ENCODE measurements around the gene GORASP1. TPM values are rescaled to one million over a fixed set of nuclear protein-coding genes. Genes with fewer than 3 reads are reported as not detected.

Gene GORASP1
- total RNA-seq, 8 experiments from 2014 or later: 25.9 to 67.3 (median 38.2) TPM

DNA sequence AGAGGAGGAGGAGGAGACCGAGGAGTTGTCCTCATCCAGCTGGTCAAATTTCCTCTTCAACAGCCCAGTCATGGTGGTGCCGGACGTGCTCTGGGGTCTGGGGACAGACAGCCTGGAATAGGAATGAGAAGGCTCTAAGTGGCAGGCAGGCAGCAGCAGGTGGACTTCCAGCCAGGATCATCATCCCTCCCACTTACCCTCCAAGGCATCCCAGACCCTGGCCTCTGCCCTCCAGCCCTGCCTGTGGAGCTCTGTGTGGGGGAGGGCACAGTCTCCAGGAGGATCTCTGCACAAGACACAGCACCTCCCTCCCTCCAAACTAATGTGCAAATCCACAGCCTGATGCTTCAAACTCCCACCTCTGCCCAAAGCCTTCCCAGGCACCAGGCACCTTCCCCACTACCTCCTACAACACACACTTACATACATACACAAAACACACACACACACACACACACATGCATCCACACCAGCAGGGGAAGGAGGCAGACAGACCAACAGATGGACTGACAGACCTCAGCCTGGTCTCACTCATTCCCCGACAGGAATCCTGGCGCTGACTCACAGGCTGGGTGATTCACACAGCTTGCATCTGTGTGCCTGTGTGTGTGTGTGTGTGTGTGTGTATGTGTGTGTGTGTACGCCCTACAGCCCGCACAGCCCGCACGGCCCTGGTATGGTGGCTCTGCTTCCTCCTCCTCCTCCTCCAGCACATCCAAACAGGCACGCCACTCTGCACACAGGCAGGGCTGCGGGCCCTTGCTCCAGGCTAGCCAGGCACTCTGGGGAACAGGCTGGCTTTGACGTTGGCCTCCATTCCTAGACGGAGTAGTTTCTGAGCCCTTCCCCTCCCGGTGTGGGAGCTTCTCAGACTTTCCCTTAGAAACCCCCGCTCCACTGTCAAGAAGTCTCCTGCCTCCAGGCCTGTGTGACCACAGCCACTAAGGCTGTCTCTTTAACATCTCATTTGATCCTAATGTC lies 39.5 kb upstream of the GORASP1 start:
- peak; percentile 47 to 79 (median 74) for ATAC-seq (replicated peaks in 6 of 8)
- H3K4me3 ChIP-seq: peak overlapping the region in 1 of 5 donors; percentile 3
- in situ Hi-C loops (cut with MboI; ENCODE audit: low pct_unique_long_range_greater_than_20kb in 2 of 9, low sequenced_read_pairs in 9 of 9, unreplicated experiment in 9 of 9): no loop called here
- WGBS, 10 experiments: 57 to 80% (median 60%) methylated on average over 1 to 4 of the region's 15 CpGs; no CpG with 5 or more reads in 7 of the 10 experiments
- H3K4me1 ChIP-seq (replicated peaks in 1 of 2): peaks cover 44 to 53% of the 10 kb centered on the region in 2 donors
- H3K27ac ChIP-seq: peak overlapping the region in 1 of 2 donors; percentile 58

DNA sequence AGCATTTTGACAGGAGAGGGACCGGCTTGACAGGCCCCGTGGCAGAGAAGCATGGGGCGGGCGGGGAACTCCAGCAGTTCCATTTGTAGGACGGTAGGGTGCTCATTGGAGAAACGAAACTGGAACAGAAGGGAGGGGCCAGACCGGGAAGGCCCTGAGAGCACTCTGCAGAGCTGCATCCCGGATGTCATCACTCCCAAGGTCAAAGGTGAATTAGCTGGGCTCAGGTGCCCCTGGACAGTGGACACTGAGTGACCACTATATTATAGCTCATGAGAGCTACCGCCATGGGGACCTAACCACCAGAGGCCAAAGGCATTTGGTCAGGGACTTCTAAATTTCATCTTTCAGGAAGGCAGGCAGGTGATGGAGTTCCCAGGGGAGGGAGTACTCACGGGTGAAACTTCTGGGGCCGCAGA lies 38.7 kb upstream of the GORASP1 start:
- in situ Hi-C loops (cut with MboI; ENCODE audit: low pct_unique_long_range_greater_than_20kb in 2 of 9, low sequenced_read_pairs in 9 of 9, unreplicated experiment in 9 of 9): no loop called here
- peaks cover 39 to 46% of the 10 kb centered on the region in 2 donors for H3K4me1 ChIP-seq (replicated peaks in 1 of 2)
- peak in 1 of 8 experiments; percentile 5 for ATAC-seq (replicated peaks in 6 of 8)
- 17 to 80% (median 64%) methylated on average over 1 to 8 of the region's 11 CpGs; no CpG with 5 or more reads in 3 of the 10 experiments for WGBS, 10 experiments
- H3K27ac ChIP-seq: peak overlapping the region in 1 of 2 donors; percentile 58
- H3K4me3 ChIP-seq: no peak overlapping the region

DNA sequence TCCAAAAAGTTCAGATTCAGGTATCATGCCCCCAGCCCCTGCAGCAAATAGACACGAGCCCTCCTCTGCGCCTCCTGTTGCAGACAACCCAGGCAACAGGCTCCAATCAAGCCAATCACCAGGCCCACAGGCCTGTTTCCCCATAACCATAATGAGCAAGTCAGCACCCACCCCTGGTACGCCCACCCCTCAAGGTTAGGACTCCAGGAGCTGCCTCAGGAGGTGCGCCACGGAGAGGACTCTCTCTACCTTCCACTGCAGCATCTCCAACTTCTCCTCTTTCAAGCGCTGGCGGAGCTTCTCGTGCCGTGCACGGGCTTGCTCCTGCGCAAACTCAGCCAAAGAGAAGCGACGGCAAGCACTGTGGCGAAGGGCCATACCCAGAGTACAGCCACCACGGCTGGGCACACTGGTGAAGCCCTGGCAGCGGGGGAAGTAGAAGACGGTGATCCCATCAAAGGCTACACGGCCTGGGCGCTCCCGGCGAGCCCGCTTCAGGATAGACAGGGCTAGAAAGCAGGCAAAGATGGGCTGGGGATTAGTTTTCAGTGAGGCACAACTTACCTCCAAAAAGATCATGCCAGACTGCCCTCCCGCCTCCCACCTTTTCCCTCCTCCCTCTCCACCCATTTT lies 37.4 kb upstream of the GORASP1 start:
- Histone ChIP-seq H3K27ac (no peak overlapping the region), H3K4me3 (no peak overlapping the region), H3K4me1 (replicated peaks in 1 of 2) (peaks cover 28 to 37% of the 10 kb centered on the region in 2 donors)
- no peak for ATAC-seq (replicated peaks in 6 of 8)
- WGBS, 10 experiments: 60 to 100% (median 94%) methylated on average over 1 to 5 of the region's 23 CpGs; no CpG with 5 or more reads in 5 of the 10 experiments
- in situ Hi-C loops (cut with MboI; ENCODE audit: low pct_unique_long_range_greater_than_20kb in 2 of 9, low sequenced_read_pairs in 9 of 9, unreplicated experiment in 9 of 9): no loop called here

DNA sequence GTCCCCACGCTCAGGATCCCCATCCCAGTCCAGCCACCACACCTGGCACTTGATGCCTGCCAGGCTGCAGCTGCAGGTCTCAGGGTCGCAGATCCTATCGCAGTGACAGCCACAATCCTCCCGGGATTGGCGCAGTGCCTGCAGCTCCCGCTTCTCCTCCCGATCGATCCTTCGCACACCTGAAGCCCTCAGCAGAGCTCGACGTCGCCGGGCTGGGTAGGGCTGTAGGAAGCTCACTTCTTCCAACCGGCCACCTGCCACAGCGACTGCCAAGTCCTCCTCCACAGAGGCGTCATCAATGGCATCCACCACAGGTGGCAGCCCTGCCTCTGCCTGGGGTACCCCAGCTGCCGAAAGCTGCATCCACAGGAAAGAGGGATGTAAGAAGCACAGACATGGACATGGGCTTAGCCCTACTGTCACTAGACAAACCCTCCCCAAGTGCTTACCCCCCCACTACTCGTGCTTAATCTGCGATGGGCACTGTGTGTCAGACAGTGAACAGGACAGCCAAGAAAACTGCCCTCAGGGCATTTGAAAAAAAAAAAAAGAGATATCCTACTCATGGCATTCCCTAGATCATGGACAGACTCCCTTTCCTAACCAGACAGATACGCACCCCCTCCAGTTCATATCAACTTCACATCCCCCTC lies 36.8 kb upstream of the GORASP1 start:
- ATAC-seq (replicated peaks in 6 of 8): no peak
- Histone ChIP-seq H3K4me3 (no peak overlapping the region), H3K27ac (no peak overlapping the region), H3K4me1 (replicated peaks in 1 of 2) (peaks cover 28 to 35% of the 10 kb centered on the region in 2 donors)
- 17 to 92% (median 85%) methylated on average over 1 to 4 of the region's 20 CpGs; no CpG with 5 or more reads in 5 of the 10 experiments for WGBS, 10 experiments
- in situ Hi-C loops (cut with MboI; ENCODE audit: low pct_unique_long_range_greater_than_20kb in 2 of 9, low sequenced_read_pairs in 9 of 9, unreplicated experiment in 9 of 9): no loop called here

DNA sequence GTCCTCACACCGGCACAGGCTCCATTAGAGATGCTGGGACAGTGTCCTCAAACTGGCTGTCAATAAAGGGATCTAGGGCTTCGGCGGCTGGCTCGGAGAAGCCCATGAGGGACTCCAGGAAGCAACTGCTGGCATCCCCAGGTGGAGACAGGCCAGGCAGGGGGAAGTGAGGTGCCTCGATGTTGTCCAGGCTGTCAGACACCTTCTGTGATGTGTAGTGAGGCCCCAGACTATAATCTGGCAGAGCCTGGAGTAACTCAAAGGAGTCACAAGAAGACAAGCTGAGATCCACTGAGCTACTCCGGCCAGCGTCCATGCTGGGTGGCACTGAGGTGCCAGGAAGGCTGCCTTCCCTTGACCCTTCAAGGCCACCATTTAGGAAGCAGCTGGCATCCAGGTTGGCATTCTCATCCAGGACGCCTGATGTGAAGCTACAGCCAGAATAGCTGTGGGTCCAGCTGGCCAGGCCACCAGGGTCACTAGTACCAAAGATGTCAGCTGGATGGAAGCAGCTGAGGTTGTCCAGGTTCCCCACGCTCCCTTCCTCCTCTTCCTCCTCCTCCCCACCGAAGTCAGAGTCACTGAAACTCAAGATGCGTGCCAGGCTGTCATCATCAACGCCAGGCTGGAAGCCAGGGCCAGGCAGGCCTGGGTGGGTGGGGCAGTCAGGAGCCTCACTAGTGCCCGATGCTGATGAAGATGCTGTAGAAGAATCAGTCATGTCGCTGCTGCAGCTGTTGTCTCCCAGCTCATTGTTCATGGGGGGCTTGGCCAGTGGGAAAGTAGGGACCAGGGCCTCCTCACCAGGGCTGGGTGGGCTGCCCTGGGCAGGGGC lies 35.8 kb upstream of the GORASP1 start:
- WGBS, 10 experiments: 17 to 100% (median 80%) methylated on average over 2 to 6 of the region's 14 CpGs; no CpG with 5 or more reads in 3 of the 10 experiments
- in situ Hi-C loops (cut with MboI; ENCODE audit: low pct_unique_long_range_greater_than_20kb in 2 of 9, low sequenced_read_pairs in 9 of 9, unreplicated experiment in 9 of 9): no loop called here
- H3K4me3 ChIP-seq: no peak overlapping the region
- ATAC-seq (replicated peaks in 6 of 8): no peak
- H3K27ac ChIP-seq: no peak overlapping the region
- peaks cover 27 to 29% of the 10 kb centered on the region in 2 donors for H3K4me1 ChIP-seq (replicated peaks in 1 of 2)

DNA sequence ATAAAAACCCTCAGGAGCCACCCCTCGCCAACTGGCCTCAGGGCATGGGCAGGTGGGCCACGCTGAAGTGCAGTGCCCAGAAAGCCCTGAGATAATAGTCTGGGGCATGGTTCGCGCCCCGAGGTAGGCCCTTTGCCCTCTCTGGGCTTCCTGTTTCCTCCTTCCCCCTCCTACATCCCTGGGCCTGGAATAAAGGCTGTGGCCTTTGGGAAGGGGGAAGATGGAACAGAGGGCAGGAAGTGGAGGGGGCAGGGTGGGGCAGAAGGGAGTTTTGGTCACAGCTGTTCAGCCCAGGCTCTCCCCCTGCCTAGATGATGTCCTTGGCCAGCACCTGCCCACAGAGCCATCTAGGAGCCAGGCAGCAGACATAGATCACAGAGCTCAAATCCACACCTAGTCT lies 34.6 kb upstream of the GORASP1 start:
- Histone ChIP-seq H3K4me3 (no peak overlapping the region), H3K27ac (no peak overlapping the region), H3K4me1 (replicated peaks in 1 of 2) (peaks cover 15 to 17% of the 10 kb centered on the region in 2 donors)
- peak in 1 of 8 experiments; percentile 1 for ATAC-seq (replicated peaks in 6 of 8)
- in situ Hi-C loops (cut with MboI; ENCODE audit: low pct_unique_long_range_greater_than_20kb in 2 of 9, low sequenced_read_pairs in 9 of 9, unreplicated experiment in 9 of 9): no loop called here
- 20 to 100% (median 81%) methylated on average over 1 to 4 of the region's 5 CpGs; no CpG with 5 or more reads in 6 of the 10 experiments for WGBS, 10 experiments

DNA sequence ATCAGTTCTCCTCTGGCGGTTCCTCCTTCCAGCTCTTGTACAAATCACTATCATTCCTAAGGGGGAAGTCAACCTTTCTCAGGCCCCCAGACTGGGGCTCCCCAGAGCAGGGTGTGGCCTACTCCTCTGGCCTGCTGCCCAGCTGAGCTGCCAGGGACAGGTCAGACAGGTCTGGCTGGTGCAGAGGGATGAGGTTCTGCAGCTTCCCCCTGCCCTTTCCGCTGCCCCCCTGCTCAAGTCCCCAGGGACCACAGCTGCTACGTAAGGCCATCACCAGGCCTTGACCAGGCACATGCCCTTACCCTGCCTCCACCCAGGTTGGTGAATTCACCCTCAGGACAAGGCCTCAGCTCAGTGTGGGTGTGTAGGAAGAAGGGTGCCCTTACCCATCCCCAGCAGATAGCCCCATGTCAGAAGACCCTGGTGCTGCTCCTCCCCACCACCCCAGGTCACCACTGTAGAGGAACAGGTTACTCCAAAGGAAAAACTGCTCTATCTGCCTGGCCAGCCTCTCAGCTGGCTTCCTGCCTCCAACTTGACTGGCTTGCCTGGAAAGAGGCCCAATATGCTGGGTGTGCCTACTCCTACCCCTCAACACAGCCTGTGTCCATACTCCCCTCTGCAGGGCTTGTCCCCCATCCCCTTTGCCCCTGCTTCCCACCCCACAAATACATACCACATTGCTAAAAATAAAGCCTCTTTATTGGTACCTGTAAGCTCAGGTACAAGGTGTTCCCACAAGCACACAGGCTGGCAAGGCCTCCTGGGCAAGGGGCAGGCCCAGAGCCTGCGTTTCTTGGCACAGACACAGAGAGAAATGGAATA lies 34.0 kb upstream of the GORASP1 start:
- Histone ChIP-seq H3K27ac (no peak overlapping the region), H3K4me3 (no peak overlapping the region), H3K4me1 (replicated peaks in 1 of 2) (peaks cover 8 to 10% of the 10 kb centered on the region in 2 donors)
- 57 to 100% (median 77%) methylated on average over 1 to 3 of the region's 4 CpGs; no CpG with 5 or more reads in 6 of the 10 experiments for WGBS, 10 experiments
- peak; percentile 13 to 51 (median 30) for ATAC-seq (replicated peaks in 6 of 8)
- in situ Hi-C loops (cut with MboI; ENCODE audit: low pct_unique_long_range_greater_than_20kb in 2 of 9, low sequenced_read_pairs in 9 of 9, unreplicated experiment in 9 of 9): no loop called here

DNA sequence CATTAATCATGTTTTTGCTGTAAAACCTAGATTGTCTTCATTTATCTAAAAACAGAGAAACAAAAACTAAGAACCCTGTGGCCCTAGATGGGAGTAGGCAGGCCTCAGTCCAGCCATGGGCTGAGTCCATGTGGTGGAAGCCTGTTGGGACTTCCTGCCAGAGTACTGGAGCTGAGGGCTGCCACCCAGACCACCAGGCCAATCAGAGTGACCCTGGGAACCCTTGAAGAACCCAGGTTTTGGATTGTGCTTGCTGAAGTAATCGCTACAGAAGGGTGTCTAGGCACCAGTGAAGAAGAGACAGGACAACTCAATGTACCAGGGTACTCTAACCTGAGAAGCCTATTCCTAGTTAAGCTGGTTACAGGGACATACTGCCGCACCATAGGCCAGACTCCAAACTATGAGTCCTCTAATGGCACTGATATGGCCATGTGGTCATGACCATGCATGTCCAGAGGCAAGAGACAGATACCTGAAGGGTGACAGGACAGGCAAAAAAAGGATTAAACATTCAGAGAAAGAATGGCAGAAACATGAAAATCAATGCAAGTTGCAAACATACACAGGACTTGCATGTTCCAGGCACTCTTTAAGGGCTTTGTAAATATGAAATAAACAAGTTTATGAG lies 33.0 kb upstream of the GORASP1 start:
- ATAC-seq (replicated peaks in 6 of 8): peak in 1 of 8 experiments; percentile 2
- in situ Hi-C loops (cut with MboI; ENCODE audit: low pct_unique_long_range_greater_than_20kb in 2 of 9, low sequenced_read_pairs in 9 of 9, unreplicated experiment in 9 of 9): no loop called here
- H3K27ac ChIP-seq: no peak overlapping the region
- no peak overlapping the region for H3K4me3 ChIP-seq
- peaks cover 0 to 4% of the 10 kb centered on the region in 2 donors for H3K4me1 ChIP-seq (replicated peaks in 1 of 2)
- WGBS, 10 experiments: 90 to 100% (median 92%) methylated on average over 1 to 2 of the region's 2 CpGs; no CpG with 5 or more reads in 6 of the 10 experiments

DNA sequence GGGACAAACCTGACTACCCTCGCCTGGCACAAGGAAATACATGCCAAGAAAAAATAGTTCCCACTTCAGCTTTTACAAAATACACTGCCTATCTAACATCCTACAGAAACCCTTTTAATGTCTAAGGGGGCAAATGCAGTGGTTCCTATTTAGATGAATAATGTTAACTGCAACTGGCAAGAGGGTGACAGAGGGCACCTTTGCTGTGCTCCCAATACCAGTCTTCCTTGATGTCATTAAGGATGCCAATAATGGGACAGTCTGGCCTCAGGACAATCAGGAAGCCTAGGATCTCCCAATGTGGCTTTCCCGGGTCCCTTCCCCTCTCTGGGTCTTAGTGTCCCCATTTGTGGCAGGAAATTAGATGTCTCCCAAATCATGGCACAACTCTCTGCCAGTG lies 32.0 kb upstream of the GORASP1 start:
- Histone ChIP-seq H3K4me1 (replicated peaks in 1 of 2) (peaks cover 0 to 4% of the 10 kb centered on the region in 2 donors), H3K27ac (no peak overlapping the region), H3K4me3 (no peak overlapping the region)
- in situ Hi-C loops (cut with MboI; ENCODE audit: low pct_unique_long_range_greater_than_20kb in 2 of 9, low sequenced_read_pairs in 9 of 9, unreplicated experiment in 9 of 9): no loop called here
- ATAC-seq (replicated peaks in 6 of 8): no peak
- 69 to 100% (median 90%) methylated on average over 1 to 2 of the region's 2 CpGs; no CpG with 5 or more reads in 6 of the 10 experiments for WGBS, 10 experiments

DNA sequence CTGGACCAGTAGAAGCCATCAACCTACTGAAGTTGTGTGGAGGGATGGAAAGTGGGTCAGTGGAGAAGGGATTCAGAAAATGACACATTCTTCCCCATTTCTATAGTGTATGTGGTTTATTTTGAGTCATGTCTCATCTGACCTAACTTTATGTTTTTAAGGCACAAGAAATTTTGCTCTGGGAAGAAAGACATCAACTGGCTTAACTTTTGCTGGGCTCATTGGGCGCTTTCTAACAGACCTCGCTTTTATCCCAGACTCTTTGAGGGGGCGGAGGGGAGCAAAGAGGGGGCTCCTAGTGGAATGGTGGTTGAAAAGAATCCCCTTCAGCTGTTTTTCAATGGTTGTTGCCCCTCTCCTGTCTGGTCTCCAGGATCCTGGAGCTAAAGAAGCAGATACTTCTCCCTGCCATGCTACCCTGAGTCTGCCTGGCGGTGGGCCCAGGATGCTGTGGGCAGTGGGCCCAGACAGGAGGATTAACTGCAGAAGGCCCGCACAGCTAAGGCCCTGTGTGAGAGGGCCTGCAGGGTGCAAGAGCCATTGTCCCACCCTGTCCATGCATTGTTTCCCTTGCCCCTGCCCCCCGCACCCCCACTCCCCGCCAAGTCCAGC lies 31.5 kb upstream of the GORASP1 start:
- in situ Hi-C loops (cut with MboI; ENCODE audit: low pct_unique_long_range_greater_than_20kb in 2 of 9, low sequenced_read_pairs in 9 of 9, unreplicated experiment in 9 of 9): no loop called here
- no peak overlapping the region for H3K27ac ChIP-seq
- H3K4me3 ChIP-seq: no peak overlapping the region
- 79 to 100% (median 100%) methylated on average over 2 to 3 of the region's 7 CpGs; no CpG with 5 or more reads in 7 of the 10 experiments for WGBS, 10 experiments
- peak in 3 of 8 experiments; percentile 1 to 59 (median 17) for ATAC-seq (replicated peaks in 6 of 8)
- H3K4me1 ChIP-seq (replicated peaks in 1 of 2): peaks cover 0 to 4% of the 10 kb centered on the region in 2 donors

All from motor neuron (in vitro differentiated cells).